Pons (tissue), 1 donor: Measurements from ENCODE around the gene MARK1.

Experiments
- DNase-seq: peaks from one replicate; pipeline ENCODE4 v3.0.0-alpha.2; 2016; ENCODE audit warnings: low spot score

The MARK1 gene

GRCh38 chr1:220711056-220711809 is 183.3 kb downstream of the MARK1 start:
- no peak for DNase-seq
